ENCODE results near the gene CATSPER4.

CATSPER4 gene

DNA sequence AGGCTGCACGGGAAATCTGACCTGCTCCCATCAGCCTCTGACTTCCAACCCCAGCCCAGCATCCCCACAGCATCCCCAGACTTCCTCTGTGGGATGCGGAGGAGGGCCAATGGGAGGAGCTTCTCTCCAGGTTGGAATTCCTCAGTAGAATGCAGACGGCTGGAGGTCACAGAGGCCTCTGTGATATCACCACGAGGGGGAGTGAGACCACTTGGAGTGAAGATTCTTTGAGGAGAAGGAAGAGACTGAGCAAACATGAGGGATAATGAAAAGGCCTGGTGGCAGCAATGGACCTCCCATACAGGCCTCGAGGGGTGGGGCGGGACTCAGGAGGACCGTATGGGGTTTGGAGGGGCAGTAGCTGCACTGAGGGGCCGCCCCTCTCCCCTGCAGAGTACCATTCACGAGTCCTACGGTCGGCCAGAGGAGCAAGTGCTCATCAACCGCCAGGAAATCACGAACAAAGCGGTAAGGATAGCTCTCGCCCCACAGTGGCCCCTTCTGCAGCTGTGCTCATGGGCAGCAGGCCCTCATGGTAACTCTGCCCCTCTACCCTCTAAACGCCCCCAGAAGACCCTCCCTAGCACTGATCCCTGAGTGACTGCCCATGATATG, at the start of gene CATSPER4:
CATSPER4 (plus strand) TSS at position 230 of the 615 bp plus-strand sequence; CDS start at position 256, 26 bp downstream.
- DNase-seq: peak in 1 of 2 donors; percentile 13

DNA sequence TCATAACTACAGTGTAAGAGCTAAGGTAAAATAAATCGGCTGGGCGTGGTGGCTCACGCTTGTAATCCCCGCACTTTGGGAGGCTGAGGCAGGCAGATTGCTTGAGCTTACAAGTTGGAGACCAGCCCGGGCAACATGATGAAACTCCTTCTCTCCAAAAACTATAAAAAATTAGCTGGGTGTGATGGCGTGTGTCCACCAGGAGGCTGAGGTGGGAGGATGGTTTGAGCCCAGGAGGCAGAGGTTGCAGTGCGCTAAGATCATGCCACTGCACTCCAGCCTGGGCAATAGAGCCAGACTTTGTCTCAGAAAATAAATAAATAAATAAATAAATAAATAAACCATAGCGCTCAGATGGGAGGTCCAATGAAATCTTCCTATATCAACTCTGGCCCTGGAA, 48.2 kb upstream of the CATSPER4 start:
- no peak for DNase-seq

DNA sequence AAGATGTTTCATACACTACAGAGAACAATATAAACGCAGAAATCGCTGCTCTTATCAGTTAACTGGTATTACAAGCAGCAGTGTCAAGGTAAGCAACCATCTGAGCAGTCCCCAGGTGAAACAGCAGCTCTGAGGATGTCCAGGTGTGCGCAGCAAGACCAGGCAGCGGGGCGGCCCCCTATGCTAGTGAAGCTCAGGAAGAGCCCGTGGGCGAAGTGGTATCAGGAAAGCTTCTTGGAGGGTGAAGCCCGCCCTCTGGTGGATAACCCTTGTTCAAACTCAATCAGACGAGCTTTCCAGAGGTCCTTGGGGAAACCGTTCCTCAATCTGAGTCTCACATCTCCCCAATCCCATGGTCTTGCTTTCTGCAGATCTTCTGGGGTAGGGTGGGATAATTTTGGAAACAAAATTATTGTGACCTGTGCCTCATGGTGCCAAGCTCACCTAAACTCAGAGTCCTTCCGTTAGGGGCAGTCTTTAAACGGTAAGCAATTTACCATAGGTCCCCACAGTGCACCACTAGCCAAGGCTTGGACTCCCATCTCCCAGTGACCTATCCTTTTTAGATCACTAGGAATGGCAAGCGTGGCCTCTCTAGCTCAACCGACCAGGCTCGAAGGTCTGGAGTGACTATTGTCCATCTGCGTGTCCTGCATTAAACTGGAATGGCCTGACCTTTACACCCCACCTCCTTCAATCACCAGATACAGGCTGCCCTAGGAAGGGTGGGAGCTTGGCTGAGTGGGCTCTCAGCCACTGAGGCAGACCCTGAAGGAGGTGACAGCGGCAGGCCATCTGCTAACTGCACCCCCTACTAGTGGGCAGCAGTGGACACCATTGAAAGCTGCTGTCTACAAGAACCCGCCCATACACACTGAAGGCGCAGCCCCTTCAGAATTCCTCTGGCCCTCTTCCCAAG, 45.1 kb upstream of the CATSPER4 start:
- DNase-seq: peak; percentile 17 to 74

DNA sequence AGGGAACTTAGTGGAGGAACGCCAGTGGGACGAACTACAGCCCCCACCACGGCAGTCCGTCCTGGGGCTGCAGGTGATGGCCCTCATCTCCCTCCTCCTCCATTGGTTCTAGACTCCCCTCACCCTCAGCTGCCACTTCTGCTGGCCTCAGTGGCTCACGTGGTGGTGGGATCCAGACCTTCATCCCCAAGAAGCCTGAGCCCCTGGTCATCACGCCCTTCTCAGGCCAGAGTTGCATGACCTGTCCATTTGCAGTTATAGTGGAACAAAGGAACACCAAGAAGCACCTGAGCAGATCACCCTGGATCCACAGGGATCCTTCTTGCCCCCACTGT, 44.5 kb upstream of the CATSPER4 start:
- no peak for DNase-seq

DNA sequence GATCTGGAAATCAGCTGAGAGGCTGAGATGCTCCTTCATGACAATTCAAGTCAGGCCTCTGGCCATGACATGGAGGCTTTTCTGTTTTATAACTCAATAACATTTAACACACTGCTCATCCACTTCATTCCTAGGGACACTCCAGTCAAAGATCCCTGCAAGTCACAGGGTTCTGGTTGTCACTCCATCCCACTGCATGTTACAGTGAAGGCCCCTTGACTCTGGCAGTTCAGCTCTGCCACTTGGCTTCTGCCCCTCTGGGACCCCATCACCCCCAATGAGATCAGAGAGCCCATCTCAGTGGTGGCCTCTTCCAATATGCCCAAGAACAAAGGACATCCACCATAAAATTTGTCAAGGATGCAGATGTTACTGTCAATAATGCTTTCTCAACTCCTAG, 41.5 kb upstream of the CATSPER4 start:
- no peak for DNase-seq

DNA sequence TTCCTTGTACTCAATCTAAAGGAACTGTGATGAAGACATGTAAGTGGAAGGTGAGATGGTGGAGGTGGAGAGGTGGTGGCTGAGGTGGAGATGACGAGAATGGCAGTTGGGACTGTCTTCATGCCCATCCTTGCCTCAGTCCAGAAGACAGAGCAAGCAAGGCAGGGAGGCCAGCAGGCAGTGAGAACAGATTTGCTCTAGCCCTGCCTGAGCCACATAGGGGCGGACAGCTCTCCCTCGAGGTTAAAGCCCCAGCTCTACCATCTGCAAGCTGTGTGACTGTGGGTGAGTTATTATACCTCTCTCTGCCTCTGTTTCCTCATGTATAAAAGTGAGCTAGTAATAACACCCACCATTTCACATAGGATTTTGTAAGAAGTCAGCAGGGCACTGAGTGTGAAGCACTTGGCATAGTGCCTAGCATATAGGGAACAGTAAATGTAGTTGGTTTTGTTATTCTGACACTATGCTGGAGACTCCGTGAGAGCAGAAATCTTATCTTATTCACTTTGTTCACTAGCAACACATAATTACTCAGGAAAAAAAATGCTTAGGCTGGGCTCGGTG, 36.4 kb upstream of the CATSPER4 start:
- no peak for DNase-seq

DNA sequence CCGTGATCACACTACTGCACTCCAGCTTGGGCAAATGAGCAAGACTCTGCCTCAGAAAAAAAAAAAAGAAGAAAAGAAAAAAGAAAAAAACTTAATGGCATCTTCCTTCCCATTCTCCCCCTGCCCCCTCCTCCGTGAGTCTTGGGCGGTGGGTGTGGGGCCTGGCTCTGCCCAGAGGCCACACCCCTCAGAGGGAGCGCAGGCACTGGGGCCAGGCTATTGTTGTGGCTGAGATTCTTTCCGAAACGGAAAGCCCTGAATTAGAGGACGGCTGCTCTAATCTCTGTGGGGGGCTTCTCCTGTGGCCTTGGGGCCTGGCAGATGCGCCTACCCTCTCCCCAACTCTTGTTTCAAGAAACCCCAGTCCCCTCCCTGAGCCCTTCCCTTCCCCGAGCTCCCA, 35.7 kb upstream of the CATSPER4 start:
- no peak for DNase-seq

DNA sequence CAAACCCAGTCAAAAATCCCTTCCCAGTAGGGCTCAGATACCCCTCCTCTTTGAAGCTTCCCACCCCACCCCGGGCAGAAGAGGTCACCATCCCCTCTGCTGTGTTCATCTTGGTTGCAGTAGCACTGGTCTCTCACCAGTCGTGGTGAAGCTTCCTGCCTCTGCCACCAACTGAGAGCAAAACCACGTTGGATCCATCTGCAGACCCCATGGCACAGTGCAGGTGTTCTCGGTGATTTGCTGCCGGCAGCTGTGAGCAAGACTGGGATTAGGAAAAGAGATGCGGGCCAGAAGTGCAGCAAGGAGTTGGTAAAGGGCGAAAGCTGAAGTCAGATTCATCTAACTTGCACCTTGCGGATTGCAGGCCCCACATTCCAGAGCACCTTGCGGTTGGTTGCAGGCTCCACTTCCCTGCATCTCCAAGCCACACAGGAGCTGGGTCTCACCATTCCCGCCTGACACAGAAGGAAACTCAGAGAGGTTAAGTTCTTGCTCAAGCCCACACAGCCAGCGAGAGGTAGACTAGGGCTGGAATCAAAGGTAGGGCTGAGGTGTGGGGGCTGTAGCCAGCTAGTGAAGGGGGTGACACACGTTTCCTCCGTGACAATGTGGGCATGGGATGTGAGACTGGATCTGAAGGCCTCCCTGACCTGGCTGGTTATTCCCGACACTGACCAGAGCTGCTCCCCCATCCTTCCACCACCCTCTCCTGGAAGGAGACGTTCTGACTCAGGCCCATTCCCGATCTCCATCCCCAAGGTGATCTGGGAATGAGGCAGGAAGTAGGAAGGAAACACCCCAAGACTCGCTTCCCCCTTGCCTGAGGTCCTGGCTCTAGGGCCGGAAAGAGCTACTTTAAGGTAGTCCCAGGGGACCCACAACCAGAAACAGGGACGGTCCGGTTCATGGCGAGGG, 34.8 kb upstream of the CATSPER4 start:
- no peak for DNase-seq

DNA sequence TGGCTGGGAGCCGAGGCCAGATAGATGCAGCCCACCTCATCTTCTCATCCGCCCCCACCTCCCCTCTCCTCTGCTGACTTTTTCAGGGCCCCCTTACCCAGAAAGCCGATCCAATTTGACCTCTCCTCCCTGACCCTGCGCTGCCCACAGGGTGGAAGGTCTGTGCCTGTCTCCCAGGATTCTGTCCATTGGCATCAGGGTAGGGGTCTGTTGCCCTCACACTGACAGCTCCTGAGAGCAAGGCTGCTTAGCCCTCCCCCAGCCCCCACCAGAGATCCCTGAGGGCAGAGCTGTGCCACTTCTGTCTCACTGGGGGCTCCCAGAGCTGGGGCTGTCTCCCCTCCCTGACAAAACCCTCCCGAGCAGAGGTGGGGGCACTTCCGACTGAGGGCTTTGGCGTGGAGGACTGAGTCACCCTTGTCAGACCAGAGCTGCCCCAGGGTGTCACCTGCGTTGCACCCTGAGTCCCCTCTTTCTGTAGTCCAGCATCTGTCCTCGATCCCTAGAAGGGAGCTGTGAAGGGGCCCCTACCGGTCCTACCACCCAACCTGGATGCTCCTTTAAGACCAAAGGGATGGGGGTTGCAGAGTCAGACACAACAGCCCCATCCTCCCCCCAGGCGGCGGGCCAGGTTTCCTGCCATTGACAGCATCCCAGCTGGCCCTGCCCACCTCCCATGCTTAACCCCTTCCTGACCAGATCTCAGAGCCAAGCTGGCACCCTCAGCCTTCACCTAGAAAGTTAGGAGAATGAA, 33.9 kb upstream of the CATSPER4 start:
- DNase-seq: no peak

DNA sequence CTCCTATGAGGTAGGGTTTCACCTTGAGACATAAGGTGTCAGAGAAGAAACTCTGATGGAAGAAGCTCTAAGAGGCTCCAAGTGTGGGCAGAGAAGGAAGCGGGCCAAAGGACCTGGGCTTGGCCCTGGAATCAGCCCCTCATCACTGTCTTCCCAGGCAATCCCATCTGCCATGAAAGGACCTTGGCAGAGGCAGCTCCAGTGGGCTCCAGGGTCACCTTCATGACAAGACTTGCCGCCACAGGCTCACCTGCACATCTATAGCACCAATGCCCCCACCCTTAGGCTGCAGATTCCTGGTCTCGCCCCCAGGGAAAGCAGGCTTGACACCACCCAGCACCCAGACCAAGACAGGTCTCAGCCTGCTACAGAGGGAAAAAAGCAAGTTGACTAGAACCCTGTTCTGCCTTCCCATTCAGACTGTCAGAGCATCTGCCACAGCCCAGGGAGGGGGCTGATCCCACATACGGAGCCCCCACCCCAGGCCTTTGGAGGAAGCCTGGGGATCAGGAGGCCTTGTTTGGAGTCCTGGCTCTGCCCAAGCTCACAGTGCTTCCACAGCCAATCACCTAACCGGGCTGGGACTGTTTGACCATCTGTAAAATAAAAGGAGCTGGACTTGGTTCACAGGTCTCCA, 32.0 kb upstream of the CATSPER4 start:
- DNase-seq: no peak

DNA sequence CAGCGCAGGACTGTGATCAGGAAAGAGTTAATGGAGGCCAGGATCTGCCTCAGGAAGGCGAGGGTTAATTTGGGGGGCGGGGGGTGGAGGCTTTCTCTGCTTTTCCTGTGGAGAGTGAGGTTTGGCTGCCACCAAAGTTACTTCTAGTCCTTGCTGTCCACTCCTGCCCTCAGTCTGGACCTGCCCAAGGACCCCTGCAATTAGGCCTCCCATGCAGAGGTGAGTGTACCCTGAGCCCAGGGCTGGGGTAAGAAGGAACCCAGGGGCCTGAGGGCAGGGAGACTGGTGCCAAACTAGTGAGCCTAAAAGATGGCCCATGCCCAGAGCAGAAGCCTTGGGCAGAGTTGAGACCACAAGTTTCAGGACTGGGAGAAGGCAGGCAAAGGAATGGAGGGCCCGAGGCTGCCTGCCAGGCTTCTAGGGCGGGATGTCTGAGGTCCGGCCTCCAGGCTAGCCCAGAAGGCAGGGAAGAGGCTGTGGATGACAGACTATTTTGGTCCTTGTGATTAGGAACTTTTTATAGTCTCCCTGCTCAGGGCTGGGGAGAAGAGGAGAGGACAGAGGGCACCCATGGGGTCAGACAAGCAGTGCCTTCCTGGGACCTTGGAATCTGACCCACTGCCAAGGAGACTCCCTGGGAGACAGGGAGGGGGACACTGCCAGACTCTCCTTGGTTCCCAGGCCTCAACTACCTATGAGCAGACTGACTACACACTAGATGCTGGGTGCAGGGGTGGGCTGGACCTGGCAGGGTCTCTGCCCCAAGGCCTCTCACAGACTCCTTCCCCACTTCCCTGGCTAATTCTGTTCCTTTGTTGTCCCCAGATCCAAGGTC, 31.3 kb upstream of the CATSPER4 start, which contains the start of gene FAM110D:
FAM110D (plus strand) TSS at position 172 of the 835 bp plus-strand sequence. CDS start 2,213 bp downstream, outside the sequence.
- DNase-seq: no peak

DNA sequence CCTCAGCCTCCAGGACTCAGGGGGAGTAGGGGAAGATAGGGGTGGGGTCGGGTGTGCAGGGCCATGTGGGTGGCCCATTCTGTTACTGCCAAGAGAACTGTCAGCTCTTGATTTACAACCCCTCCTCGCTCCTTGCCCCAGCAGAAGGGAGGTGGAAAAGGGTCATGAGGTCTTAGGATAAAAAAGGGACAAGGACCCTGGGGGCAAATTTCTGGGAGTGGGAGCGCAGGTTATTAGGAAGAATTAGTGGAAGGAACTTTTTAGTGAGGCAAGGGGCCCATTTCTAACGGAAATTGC, 30.7 kb upstream of the CATSPER4 start:
- DNase-seq: no peak

DNA sequence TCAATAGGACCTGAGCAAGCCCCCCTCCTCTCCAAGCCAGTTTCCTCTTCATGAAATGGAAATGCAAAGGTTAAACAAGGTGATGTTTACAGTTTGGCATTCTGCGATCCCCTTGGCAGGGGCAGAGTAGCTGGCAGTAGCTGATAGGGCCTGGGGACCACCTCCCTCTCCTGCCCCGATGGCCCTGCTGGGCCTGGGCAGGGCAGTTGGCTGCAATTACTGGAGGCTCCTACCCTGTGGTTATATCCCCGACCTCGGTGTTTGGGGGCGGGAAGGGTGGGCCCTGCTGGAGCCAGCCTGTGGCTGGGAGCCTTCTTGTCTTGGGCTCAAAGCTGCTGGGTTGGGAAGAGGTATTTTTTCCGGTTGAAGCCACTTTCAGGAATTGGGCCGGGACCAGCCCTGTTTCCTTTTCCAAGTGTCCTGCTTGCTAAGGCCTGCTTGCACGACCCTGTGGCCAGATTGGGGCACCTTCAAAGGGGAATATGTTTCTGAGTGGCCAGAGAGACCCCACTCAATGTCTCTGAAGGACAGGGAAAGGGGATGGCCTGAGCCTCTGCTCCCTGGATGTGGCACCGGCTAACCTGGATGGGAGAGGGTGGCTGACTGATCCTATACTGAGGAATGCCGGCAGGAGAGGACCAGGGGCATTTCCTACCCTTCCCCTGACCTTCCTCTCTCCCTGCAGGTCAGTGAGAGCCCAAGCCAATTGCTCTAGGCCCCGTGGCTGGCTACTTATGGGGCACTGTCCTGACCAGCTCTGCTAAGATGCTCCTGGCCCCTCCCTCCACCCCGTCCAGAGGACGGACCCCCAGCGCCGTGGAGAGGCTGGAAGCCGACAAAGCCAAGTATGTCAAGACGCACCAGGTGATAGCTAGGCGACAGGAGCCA, 29.6 kb upstream of the CATSPER4 start:
- DNase-seq: no peak

DNA sequence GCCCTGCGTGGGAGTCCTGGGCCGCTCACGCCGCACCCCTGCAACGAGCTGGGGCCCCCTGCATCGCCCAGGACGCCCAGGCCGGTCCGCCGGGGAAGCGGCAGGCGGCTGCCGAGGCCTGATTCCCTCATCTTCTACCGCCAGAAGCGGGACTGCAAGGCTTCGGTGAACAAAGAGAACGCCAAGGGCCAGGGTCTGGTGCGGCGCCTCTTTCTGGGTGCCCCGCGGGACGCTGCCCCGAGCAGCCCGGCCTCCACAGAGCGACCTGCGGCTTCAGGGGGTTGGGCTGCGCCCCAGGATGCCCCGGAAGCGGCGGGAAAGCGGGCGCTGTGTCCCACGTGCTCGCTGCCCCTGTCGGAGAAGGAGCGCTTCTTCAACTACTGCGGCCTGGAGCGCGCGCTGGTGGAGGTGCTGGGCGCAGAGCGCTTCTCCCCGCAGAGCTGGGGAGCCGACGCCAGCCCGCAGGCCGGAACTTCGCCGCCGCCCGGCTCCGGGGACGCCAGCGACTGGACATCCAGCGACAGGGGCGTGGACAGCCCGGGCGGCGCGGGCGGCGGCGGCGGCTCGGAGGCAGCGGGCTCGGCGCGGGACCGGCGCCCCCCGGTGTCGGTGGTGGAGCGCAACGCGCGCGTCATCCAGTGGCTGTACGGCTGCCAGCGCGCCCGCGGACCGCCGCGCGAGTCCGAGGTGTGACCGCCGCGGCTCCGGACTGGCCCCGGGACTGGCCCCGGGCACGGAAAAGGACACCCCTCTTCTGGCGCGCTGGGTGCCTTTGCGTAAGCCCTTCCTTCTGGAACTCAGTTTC, 28.8 kb upstream of the CATSPER4 start:
- peak in 1 of 2 donors; percentile 56 for DNase-seq

DNA sequence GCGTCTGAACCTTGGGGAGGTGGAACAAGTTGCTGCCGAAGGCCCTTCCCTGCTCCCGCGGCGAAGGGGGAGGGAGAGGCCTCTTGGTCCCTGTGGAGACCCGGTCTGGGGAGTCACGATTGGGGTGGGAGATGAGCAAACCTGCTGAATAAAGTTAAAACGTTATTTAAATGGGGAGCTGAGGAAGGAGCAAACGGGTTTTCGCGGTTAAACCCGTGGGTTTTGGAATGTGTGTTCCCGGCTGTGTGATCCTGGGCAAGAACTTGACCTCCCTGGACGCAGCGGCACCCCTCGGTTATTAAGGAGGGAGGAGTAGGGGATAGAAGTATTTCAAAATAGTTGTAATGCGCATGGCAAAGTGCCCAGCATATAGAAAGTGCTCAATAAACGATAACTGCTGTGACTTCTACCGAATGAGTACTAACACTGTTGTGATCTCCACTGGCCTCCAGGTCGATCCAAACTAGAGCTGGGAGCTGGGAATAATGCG, 28.1 kb upstream of the CATSPER4 start:
- no peak for DNase-seq

DNA sequence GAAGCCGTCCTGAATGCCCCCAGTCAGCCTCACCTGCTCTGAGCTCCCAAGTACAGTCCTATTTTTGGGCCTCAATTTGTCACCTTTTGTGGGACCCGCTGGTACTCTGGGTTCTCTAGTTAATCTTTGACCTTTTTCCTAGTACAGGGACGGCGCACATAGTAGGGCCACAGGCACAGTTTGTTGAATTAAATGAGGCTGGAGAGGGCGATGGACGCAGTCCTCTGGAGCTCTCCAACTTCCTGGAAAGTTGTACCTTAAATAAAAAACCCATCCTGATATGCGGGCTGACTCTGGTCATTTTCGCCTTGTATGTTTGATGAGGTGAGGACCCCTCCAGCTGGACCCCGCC, 26.7 kb upstream of the CATSPER4 start:
- no peak for DNase-seq

DNA sequence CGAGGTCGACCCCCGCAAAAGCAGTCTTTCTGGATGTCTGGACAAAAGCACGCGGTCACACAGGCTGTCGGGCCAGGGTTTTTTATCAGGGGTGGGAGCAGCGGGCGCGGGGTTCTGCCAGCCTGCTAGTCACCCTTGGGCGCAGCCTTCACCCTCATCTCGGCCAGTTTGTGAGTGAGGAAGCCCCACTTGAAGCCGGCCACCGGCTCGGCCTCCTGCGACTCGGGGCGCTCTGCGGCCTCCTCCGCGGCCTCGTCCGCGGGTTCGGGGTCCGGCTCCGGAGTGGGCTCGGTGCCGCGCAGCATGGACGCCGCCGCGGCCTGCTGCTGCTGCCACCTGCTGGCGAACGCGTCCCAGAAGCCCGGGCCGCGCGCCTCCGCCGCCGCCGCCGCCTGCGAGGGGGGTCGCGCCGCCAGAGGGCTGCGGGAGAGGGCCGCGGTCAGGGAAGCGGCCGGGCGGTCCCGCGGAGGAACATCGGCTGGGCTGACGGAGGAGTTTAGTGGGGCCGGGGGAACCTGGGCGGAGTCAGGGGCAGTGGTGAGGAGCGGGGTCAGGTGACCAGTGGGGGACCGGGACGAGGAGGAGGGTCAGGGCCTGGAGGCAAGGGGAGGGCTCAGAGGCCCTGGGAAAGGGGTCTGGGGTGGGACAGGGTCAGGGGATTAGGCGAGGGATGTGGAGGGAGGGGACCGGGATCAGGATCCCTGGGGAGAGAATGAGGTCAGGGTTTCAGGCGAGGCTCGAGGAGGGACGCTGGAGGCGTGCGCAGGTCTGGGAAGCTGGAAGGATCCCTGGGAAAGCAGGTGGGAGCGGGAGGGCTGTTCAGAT, 26.2 kb upstream of the CATSPER4 start:
- DNase-seq: peak in 1 of 2 donors; percentile 46
